GM12801 (cell line): ENCODE data around the gene DNAJC18.

Source experiments
- TF ChIP-seq, protein P1 (sequence below): IDR thresholded peaks from one replicate; pipeline ENCODE4 v1.5.1; 2011; ENCODE audit warnings: control low read depth; ENCODE audit not compliant: insufficient read length; ENCODE audit errors: extremely low read depth

Gene DNAJC18

DNA sequence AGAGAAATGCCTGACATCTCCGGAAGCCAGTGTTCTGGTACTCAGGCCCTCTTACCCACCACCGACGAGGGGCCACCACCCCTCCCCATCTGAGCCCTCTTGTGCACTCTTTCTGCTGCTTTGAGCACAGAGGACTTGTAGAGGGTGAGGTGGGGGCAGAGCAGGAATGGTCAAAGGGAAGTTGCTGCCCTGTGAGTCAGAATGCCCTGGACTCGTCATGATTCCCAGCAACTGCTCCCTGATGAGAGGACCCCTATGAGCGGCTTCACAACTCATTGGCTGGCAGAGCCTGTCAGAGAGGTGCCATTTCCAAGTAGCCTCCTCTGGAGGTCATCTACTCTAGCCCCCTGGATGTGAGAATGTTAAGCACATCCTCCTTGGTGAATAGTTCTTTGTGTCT lies 22.4 kb upstream of the DNAJC18 start:
- TF ChIP-seq, protein P1, sequence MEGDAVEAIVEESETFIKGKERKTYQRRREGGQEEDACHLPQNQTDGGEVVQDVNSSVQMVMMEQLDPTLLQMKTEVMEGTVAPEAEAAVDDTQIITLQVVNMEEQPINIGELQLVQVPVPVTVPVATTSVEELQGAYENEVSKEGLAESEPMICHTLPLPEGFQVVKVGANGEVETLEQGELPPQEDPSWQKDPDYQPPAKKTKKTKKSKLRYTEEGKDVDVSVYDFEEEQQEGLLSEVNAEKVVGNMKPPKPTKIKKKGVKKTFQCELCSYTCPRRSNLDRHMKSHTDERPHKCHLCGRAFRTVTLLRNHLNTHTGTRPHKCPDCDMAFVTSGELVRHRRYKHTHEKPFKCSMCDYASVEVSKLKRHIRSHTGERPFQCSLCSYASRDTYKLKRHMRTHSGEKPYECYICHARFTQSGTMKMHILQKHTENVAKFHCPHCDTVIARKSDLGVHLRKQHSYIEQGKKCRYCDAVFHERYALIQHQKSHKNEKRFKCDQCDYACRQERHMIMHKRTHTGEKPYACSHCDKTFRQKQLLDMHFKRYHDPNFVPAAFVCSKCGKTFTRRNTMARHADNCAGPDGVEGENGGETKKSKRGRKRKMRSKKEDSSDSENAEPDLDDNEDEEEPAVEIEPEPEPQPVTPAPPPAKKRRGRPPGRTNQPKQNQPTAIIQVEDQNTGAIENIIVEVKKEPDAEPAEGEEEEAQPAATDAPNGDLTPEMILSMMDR = no peak

DNA sequence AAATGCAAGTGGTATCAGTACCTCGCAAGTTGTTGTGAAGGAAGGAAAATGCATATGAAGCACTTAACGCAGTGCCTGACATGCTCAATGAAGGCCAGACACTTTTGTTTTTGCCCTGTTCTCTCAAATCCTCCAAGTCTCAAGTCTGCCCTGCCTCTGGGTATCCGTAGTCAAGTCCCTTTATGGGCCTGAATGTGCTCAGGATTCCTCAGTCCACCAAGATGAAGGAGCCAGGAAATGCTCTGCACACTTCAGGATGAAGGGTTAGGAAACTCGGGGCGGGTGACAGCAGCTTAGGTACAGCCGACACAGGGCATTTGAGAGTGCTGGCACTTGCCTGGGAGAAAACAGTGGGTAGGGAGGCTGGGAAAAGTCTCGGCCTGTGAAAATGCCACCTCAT lies 21.9 kb upstream of the DNAJC18 start:
- TF ChIP-seq, protein P1 = no peak

DNA sequence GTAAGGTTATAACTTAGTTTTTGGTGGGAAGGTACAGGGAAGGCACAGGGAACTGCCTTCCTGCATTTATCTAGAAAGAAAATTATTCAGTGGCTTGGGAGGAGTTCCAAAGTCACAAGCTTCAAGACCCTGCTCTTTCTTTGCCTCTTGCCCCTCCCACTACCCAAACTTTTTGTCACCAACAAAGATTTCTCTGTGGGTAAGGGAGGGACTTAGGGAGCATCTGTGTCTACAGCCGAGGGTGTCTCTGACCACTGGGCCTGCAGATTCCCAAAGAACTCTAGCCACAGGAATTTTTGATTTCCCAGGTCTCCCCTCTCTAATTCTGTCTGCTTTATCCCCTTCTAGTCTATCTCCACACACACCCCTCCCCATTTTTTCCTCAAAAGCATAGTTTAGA lies 21.1 kb upstream of the DNAJC18 start:
- TF ChIP-seq, protein P1 = no peak

DNA sequence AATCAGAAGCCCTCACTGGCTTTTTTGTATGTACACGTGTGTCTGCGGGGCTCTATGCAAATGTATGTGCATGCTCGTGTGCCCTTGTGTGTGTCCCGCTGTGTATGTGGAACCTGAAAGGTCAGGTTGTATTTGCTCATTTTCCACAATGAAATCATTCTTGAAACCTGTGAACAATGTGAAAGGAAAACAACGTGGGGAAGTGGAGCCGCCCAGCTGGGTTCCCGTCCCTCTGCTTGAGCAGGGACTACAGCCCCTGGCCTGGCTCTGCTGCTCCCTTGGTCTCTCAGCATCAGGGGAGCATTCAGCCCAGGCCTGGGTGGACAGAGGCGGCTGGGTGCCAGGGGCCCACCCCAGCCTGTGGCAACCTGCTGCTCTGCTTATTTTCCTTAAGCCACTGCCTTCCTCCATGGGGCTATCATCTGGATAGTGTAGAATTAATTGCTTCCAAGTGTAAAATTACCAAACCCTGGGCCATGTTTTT lies 20.2 kb upstream of the DNAJC18 start:
- TF ChIP-seq, protein P1 = no peak

DNA sequence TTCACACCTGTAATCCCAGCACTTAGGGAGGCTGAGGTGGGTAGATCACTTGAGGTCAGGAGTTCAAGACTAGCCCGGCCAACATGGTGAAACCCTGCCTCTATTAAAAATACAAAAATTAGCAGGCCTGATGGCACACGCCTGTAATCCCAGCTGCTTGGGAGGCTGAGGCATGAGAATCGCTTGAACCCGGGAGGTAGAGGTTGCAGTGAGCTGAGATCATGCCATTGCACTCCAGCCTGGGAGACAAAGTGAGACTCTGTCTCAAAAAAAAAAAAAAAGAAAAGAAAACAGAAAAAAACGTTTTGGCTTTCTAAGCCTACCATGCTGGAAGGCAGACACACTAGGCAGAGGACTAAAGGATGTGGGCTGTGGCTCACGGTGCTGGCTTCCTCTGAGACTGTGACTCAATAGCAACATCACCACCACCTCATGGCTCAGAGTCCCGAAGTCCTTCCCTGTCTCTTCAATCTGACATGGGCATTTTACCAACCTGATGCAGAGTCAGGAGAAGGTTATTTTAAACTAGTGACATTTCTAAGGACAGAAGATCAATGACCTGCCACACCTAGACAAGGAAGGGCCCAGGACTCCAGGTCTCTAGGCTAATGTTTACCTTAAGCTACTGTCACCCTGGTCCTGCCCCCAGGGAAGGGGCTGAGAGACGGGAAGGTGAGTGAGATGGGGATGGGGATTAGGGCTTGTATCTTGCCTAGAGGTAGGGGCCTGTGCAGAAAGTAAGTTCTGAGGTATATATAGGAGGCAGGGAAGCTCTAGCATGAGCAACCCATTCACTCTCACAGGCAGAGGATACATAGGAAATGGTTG lies 19.5 kb upstream of the DNAJC18 start:
- TF ChIP-seq, protein P1 = no peak

DNA sequence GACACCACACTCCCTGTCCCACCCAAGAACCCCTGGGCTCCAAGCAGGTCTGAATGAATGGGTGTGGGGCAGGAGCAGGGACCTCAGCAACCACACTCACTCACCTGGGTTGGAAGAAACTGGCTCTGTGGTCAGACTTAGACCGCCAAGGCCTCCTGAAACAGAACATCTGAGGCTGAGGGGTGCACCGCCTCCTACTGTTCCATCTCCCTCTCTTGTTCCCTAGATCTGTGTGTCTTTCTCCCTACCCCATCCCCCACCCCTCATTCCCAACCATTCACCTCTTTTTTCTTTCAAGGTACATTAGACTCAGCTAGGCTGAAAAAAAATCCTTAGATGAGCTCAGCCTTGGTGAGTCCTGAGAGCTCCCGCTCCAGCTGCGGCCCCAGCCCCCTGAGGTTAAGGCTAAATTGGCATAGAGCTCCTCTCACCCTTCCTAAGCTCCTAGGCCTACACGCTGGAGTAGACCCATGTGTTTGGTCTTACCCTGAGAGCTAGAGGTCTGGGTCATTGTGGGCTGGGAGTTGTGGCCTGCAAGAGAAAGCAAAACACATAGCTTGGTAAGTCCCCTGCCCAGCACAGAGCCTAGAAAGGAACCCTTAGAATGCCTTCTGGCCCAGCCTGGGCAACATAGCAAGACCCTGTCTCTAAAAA lies 18.5 kb upstream of the DNAJC18 start:
- TF ChIP-seq, protein P1 = no peak

DNA sequence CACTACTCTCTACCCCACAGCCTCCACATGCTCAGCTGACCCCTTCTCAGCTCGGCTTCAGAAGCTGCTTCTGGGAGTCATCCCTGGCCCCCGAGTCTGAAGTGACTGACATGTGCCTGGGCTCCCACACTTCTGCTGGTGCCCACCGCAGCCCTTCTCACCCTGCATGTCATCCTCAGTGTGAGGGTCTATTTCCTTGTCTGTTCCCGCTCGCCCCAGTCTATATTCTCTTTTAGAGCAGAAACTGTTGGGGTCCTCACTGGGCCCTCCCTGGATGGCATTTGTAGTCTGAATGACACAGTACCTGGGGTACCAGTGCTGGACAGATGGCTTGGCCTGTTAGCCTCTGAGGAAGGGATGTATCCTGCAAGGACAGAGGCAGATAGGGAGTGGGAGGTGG lies 17.9 kb upstream of the DNAJC18 start:
- TF ChIP-seq, protein P1 = no peak
